HL-60 (cell line): ENCODE measurements around the gene MEF2A.

Experiments
- CTCF ChIP-seq: IDR thresholded peaks from one replicate; pipeline ENCODE4 v1.5.1; 2011; ENCODE audit warnings: low read length, control low read depth, inconsistent platforms; ENCODE audit not compliant: insufficient read depth
- POLR2AphosphoS5 ChIP-seq: IDR thresholded peaks from 2 replicates; pipeline ENCODE4 v1.6.1; 2012; ENCODE audit warnings: low read depth
- REST ChIP-seq: IDR thresholded peaks from 2 replicates; pipeline ENCODE4 v1.6.1; 2012; ENCODE audit warnings: low read depth; ENCODE audit not compliant: insufficient replicate concordance
- SPI1 ChIP-seq: IDR thresholded peaks from 2 replicates; pipeline ENCODE4 v1.6.1; 2012; ENCODE audit warnings: low read depth, mild to moderate bottlenecking, borderline replicate concordance

- no peak for TF ChIP-seq CTCF
- TF ChIP-seq POLR2AphosphoS5 = no peak
- no peak for TF ChIP-seq REST
- TF ChIP-seq SPI1 = no peak
Observed at GRCh38 chr15:99615460-99615859, 49.7 kb downstream of the MEF2A start.
